ENCODE data around the gene CHAT. TPM values are rescaled to one million over a fixed set of nuclear protein-coding genes. Genes with fewer than 3 reads are reported as not detected.

The CHAT gene
- total and polyA plus RNA-seq, 2 of the 13 experiments (the other 11 are each of a cell fraction or from before 2014, with no cell fraction given) = not detected

GRCh38 chr10:49629431-49629881 is 15.6 kb downstream of the CHAT start:
- Histone ChIP-seq H3K27me3 (ENCODE audit: control insufficient read depth in 1 of 2, insufficient read depth in 2 of 2, low read length in 2 of 2) (peaks cover 1 to 32% of the 10 kb centered on the region in 2 experiments; a peak in 3 of 5 replicates), H3K4me3 (replicated peaks in 1 of 3; ENCODE audit: insufficient read depth in 1 of 3, low read depth in 2 of 3, low read length in 3 of 3) (no peak overlapping the region), H3K79me2 (ENCODE audit: insufficient read depth, low read length) (no peaks in the 10 kb centered on the region), H3K27ac (ENCODE audit: extremely low read length, insufficient read depth, low read length) (no peak overlapping the region), H4K20me1 (ENCODE audit: insufficient read depth, low read length) (no peaks in the 10 kb centered on the region), H3K4me1 (ENCODE audit: insufficient read depth, low read length) (no peaks in the 10 kb centered on the region), H3K9ac (ENCODE audit: insufficient read depth, low read depth, low read length) (no peak overlapping the region), H3K36me3 (replicated peaks in 1 of 2; ENCODE audit: control insufficient read depth in 1 of 2, insufficient read depth in 2 of 2, low read length in 2 of 2) (no peaks in the 10 kb centered on the region), H2AFZ (ENCODE audit: low read length) (no peak overlapping the region), H3K9me3 (ENCODE audit: low read length) (no peaks in the 10 kb centered on the region), H3K4me2 (ENCODE audit: low read depth, low read length) (no peak overlapping the region)
- ATAC-seq = no peak
- BruUV-seq (replicated peaks) = no TSS peak
- WGBS (ENCODE audit: low lambda C conversion rate) = 45% methylated on average over 8 of the region's 9 CpGs
- DNase-seq (ENCODE audit: low spot score) = no peak
- POLR2A ChIA-PET = no interaction called here
- intact Hi-C loops (cut with micrococcal nuclease; ENCODE audit: unreplicated experiment) = no loop called here
- CTCF ChIA-PET (ENCODE audit: low intra/inter-chr PET ratio, low total read pairs) = no interaction called here
- FAIRE-seq = no peak
- in situ Hi-C loops (cut with HindIII; ENCODE audit: extremely low pct_ligation_motif_present, low pct_unique_long_range_greater_than_20kb) = no loop called here
- TF ChIP-seq, protein P1, sequence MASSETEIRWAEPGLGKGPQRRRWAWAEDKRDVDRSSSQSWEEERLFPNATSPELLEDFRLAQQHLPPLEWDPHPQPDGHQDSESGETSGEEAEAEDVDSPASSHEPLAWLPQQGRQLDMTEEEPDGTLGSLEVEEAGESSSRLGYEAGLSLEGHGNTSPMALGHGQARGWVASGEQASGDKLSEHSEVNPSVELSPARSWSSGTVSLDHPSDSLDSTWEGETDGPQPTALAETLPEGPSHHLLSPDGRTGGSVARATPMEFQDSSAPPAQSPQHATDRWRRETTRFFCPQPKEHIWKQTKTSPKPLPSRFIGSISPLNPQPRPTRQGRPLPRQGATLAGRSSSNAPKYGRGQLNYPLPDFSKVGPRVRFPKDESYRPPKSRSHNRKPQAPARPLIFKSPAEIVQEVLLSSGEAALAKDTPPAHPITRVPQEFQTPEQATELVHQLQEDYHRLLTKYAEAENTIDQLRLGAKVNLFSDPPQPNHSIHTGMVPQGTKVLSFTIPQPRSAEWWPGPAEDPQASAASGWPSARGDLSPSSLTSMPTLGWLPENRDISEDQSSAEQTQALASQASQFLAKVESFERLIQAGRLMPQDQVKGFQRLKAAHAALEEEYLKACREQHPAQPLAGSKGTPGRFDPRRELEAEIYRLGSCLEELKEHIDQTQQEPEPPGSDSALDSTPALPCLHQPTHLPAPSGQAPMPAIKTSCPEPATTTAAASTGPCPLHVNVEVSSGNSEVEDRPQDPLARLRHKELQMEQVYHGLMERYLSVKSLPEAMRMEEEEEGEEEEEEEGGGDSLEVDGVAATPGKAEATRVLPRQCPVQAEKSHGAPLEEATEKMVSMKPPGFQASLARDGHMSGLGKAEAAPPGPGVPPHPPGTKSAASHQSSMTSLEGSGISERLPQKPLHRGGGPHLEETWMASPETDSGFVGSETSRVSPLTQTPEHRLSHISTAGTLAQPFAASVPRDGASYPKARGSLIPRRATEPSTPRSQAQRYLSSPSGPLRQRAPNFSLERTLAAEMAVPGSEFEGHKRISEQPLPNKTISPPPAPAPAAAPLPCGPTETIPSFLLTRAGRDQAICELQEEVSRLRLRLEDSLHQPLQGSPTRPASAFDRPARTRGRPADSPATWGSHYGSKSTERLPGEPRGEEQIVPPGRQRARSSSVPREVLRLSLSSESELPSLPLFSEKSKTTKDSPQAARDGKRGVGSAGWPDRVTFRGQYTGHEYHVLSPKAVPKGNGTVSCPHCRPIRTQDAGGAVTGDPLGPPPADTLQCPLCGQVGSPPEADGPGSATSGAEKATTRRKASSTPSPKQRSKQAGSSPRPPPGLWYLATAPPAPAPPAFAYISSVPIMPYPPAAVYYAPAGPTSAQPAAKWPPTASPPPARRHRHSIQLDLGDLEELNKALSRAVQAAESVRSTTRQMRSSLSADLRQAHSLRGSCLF (CRISPR knock-in tag; IDR thresholded peaks at IDR 0.05; ENCODE audit: borderline replicate concordance) = no peak
- no peak for TF ChIP-seq ZNF7 (CRISPR knock-in tag; IDR thresholded peaks at IDR 0.05)
- no peak for TF ChIP-seq ARNT (IDR thresholded peaks at IDR 0.05)
- TF ChIP-seq TOPORS (CRISPR knock-in tag; IDR thresholded peaks at IDR 0.05) = no peak
- TF ChIP-seq ISL2 (CRISPR knock-in tag; IDR thresholded peaks at IDR 0.05) = no peak
- TF ChIP-seq MAFG (CRISPR knock-in tag; IDR thresholded peaks at IDR 0.05) = no peak
- TF ChIP-seq SP5 (CRISPR knock-in tag; IDR thresholded peaks at IDR 0.05; ENCODE audit: borderline replicate concordance, low read depth) = no peak
- no peak for TF ChIP-seq GZF1 (CRISPR knock-in tag; IDR thresholded peaks at IDR 0.05)
- TF ChIP-seq SIX4 (CRISPR knock-in tag; IDR thresholded peaks at IDR 0.05) = no peak
- TF ChIP-seq HMG20B (CRISPR knock-in tag; conservative IDR thresholded peaks at IDR 0.05) = no peak
- TF ChIP-seq NFATC3 (CRISPR knock-in tag; IDR thresholded peaks at IDR 0.05) = no peak
- TF ChIP-seq THAP11 (CRISPR knock-in tag; IDR thresholded peaks at IDR 0.05) = no peak
- TF ChIP-seq ZNF33B (CRISPR knock-in tag; IDR thresholded peaks at IDR 0.05) = no peak
- TF ChIP-seq, protein P2, sequence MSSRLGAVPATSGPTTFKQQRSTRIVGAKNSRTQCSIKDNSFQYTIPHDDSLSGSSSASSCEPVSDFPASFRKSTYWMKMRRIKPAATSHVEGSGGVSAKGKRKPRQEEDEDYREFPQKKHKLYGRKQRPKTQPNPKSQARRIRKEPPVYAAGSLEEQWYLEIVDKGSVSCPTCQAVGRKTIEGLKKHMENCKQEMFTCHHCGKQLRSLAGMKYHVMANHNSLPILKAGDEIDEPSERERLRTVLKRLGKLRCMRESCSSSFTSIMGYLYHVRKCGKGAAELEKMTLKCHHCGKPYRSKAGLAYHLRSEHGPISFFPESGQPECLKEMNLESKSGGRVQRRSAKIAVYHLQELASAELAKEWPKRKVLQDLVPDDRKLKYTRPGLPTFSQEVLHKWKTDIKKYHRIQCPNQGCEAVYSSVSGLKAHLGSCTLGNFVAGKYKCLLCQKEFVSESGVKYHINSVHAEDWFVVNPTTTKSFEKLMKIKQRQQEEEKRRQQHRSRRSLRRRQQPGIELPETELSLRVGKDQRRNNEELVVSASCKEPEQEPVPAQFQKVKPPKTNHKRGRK (CRISPR knock-in tag; IDR thresholded peaks at IDR 0.05) = no peak
- TF ChIP-seq ZNF512B (CRISPR knock-in tag; IDR thresholded peaks at IDR 0.05; ENCODE audit: borderline replicate concordance) = no peak
- TF ChIP-seq ZSCAN25 (CRISPR knock-in tag; IDR thresholded peaks at IDR 0.05) = no peak
- no peak for TF ChIP-seq MXD4 (CRISPR knock-in tag; IDR thresholded peaks at IDR 0.05)
- TF ChIP-seq ZFP1 (CRISPR knock-in tag; IDR thresholded peaks at IDR 0.05) = no peak
- TF ChIP-seq KDM3A (CRISPR knock-in tag; IDR thresholded peaks at IDR 0.05; ENCODE audit: low read depth) = no peak

Measured in HepG2 (cell line).